Smooth muscle cell (in vitro differentiated cells): ENCODE measurements around the gene GALNT7. TPM values are rescaled to one million over a fixed set of nuclear protein-coding genes. Genes with fewer than 3 reads are reported as not detected.
"Not testable (repeated sequence)": the region's sequence is repeated elsewhere in the genome, so short reads cannot be mapped to it uniquely, and the experiment has no call there.

Source experiments
- DNase-seq: peaks from one replicate; lab custom pipeline; 2025; ENCODE audit not compliant: unreplicated experiment; lab: John Stamatoyannopoulos, UW
- H2AFZ ChIP-seq: fragments of 200-600 bp; sonication (generic); 2 replicates; pipeline ENCODE4 v1.6.0; 2016; ENCODE audit warnings: antibody characterized with exemption, low read depth, mild to moderate bottlenecking
- H3F3A ChIP-seq: fragments of 200-600 bp; sonication (generic); 2 replicates; pipeline ENCODE4 v1.6.0; 2017; ENCODE audit warnings: antibody characterized with exemption, low read depth
- H3K27ac ChIP-seq: fragments of 200-600 bp; sonication (generic); 2 replicates; pipeline ENCODE4 v1.5.1; 2016; ENCODE audit warnings: low read depth, mild to moderate bottlenecking
- H3K27me3 ChIP-seq: fragments of 200-600 bp; sonication (generic); 2 replicates; pipeline ENCODE4 v1.6.1; 2016; ENCODE audit warnings: low read depth, mild to moderate bottlenecking
- H3K36me3 ChIP-seq: fragments of 200-600 bp; sonication (generic); 2 replicates; pipeline ENCODE4 v1.5.1; 2016; ENCODE audit warnings: low read depth
- H3K4me1 ChIP-seq: fragments of 200-600 bp; sonication (generic); 2 replicates; pipeline ENCODE4 v1.5.1; 2016; ENCODE audit warnings: low read depth
- H3K4me2 ChIP-seq: fragments of 200-600 bp; sonication (generic); 2 replicates; pipeline ENCODE4 v1.6.0; 2016; ENCODE audit warnings: mild to moderate bottlenecking
- H3K4me3 ChIP-seq: fragments of 200-600 bp; sonication (generic); 2 replicates; pipeline ENCODE4 v1.5.1; 2016; ENCODE audit warnings: mild to moderate bottlenecking
- H3K79me2 ChIP-seq: fragments of 200-600 bp; sonication (generic); 2 replicates; pipeline ENCODE4 v1.6.0; 2016; ENCODE audit warnings: low read depth, mild to moderate bottlenecking
- H3K9ac ChIP-seq: fragments of 200-600 bp; sonication (generic); 2 replicates; pipeline ENCODE4 v1.6.0; 2016; ENCODE audit warnings: low read depth
- H3K9me3 ChIP-seq: fragments of 200-600 bp; sonication (generic); replicated peaks from 2 replicates; pipeline ENCODE4 v1.5.1; 2016; ENCODE audit warnings: low read depth
- H4K20me1 ChIP-seq: fragments of 200-600 bp; sonication (generic); 2 replicates; pipeline ENCODE4 v1.6.0; 2016; ENCODE audit warnings: low read depth
- WGBS: methylation state at CpG from one replicate; pipeline ENCODE4 v1.1.7; 2016; ENCODE audit warnings: low lambda C conversion rate; 5-methylcytosine and 5-hydroxymethylcytosine counted together
- polyA plus RNA-seq: library from polyadenylated mRNA; unstranded; fragments of >200 nt; fragmentation: Nextera tagmentation; extraction: Ambion mirVana; gene quantifications from 2 replicates; pipeline ENCODE4 v1.2.1, GENCODE V29; 2016
- total RNA-seq: library from RNA; depleted of rRNA; stranded (reverse); fragments of >200 nt; gene quantifications from 2 replicates; pipeline ENCODE4 v1.2.3, GENCODE V29; 2014
- TF ChIP-seq, protein P1 (sequence below): fragments of 200-600 bp; sonication (generic); IDR thresholded peaks from 2 replicates; pipeline ENCODE4 v1.5.1; 2017; ENCODE audit warnings: borderline replicate concordance, mild to moderate bottlenecking, antibody characterized with exemption; ENCODE audit not compliant: insufficient read depth, poor library complexity, severe bottlenecking

The GALNT7 gene
- total and polyA plus RNA-seq, 2 experiments from 2014 or later: 9.0 to 33.4 TPM

DNA sequence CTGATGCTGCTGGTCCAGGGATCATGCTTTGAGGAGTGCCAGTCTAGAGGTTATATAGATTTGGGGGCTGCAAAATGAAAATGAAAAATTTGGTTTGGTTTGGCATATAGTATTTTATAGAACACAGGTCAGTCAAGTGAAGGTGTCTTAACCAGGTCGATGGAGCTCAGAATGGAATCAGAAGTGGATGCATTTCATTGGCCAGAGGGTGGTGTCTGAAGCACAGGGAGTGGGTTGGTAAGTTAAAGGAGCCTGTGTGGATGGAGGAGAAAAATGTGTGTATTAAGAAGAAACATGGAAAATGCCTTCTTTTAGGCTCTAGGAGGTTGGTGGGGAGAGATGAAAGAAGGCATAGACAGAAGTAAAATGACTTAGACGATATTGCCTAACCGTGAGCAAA lies 8.6 kb downstream of the GALNT7 start:
- Histone ChIP-seq H3K9me3 (no peaks in the 10 kb centered on the region), H4K20me1 (peaks cover 12% of the 10 kb centered on the region), H3K4me1 (peaks cover 14% of the 10 kb centered on the region), H3K27ac (no peak overlapping the region), H3K27me3 (peaks cover 5% of the 10 kb centered on the region), H3K36me3 (no peaks in the 10 kb centered on the region), H3K4me3 (no peak overlapping the region), H2AFZ (no peak overlapping the region), H3K9ac (no peak overlapping the region), H3F3A (no peaks in the 10 kb centered on the region), H3K4me2 (no peak overlapping the region), H3K79me2 (peaks cover 29% of the 10 kb centered on the region)
- DNase-seq: no peak
- 66% methylated on average over 3 of the region's 3 CpGs for WGBS
- TF ChIP-seq, protein P1, sequence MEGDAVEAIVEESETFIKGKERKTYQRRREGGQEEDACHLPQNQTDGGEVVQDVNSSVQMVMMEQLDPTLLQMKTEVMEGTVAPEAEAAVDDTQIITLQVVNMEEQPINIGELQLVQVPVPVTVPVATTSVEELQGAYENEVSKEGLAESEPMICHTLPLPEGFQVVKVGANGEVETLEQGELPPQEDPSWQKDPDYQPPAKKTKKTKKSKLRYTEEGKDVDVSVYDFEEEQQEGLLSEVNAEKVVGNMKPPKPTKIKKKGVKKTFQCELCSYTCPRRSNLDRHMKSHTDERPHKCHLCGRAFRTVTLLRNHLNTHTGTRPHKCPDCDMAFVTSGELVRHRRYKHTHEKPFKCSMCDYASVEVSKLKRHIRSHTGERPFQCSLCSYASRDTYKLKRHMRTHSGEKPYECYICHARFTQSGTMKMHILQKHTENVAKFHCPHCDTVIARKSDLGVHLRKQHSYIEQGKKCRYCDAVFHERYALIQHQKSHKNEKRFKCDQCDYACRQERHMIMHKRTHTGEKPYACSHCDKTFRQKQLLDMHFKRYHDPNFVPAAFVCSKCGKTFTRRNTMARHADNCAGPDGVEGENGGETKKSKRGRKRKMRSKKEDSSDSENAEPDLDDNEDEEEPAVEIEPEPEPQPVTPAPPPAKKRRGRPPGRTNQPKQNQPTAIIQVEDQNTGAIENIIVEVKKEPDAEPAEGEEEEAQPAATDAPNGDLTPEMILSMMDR: no peak

DNA sequence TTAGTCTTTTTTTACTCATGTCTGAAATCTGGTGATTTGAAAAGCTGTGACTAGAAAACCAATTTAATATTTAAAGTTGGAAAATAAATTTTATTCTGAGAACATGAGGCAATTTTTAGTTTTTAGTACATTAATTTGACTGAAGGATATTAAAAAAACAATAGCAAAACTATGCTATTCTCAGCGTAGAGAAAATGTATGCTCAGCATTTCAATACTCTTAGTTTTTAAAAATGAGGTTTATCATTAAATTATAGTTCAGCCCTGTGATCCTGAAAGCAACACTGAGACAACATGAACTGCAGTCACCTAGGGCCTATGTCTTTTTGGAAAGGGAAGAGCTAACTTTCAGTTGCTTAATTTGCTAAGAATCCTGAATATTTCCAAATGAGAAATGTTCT lies 9.5 kb downstream of the GALNT7 start:
- Histone ChIP-seq H4K20me1 (peaks cover 7% of the 10 kb centered on the region), H3K4me3 (no peak overlapping the region), H3K27me3 (peaks cover 5% of the 10 kb centered on the region), H3K79me2 (peaks cover 25% of the 10 kb centered on the region), H3K4me1 (peaks cover 15% of the 10 kb centered on the region), H2AFZ (no peak overlapping the region), H3K9me3 (no peaks in the 10 kb centered on the region), H3K36me3 (no peaks in the 10 kb centered on the region), H3K4me2 (no peak overlapping the region), H3F3A (no peaks in the 10 kb centered on the region), H3K9ac (no peak overlapping the region), H3K27ac (no peak overlapping the region)
- DNase-seq: no peak
- TF ChIP-seq, protein P1: no peak
- 97% methylated on average over 1 of the region's 1 CpG for WGBS

DNA sequence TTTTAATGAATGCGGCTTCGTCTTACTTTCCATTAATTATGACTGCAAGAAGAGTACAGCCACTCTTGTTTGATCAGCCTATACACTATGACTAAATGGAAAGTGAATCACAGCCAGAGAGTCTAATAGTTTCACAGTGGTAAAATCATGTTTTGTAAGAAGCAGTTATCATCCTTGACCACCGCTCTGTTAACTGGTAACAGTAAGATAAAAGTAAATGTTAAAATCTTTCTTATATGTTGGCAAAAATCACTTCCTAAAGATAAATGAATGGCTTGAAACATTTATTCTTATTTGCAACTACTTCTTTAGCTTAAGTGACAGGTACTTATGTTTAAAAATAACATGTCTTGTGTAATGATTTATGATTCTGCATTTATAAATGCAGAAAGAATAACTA lies 13.2 kb downstream of the GALNT7 start:
- Histone ChIP-seq H2AFZ (no peak overlapping the region), H4K20me1 (no peaks in the 10 kb centered on the region)
- 54% methylated on average over 3 of the region's 3 CpGs for WGBS

DNA sequence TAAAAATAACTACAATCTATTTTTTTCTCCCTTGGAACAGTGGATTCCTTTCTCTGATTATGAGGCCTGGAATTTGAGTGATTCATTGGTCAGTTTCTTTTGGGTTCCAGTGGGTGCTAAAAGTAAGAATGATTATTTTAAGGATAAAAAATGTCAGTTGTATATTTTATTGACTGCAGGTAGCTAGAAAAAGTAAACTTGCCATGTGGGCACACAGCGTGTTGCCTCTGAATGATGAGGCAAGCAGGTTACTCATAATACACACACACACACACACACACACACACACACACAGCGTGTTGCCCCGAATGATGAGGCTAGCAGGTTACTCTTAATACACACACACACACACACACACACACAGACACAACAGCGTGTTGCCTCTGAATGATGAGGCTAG lies 13.8 kb downstream of the GALNT7 start:
- Histone ChIP-seq H3K4me3 (no peak overlapping the region), H3K9ac (peak overlapping the region; percentile 18), H4K20me1 (no peaks in the 10 kb centered on the region), H3K4me1 (peaks cover 5% of the 10 kb centered on the region), H3K27ac (peak overlapping the region; percentile 75), H3K36me3 (no peaks in the 10 kb centered on the region), H3K9me3 (no peaks in the 10 kb centered on the region), H3K27me3 (no peaks in the 10 kb centered on the region), H3F3A (no peaks in the 10 kb centered on the region), H3K79me2 (peaks cover 7% of the 10 kb centered on the region), H2AFZ (no peak overlapping the region), H3K4me2 (peak overlapping the region; percentile 76)
- DNase-seq: no peak
- TF ChIP-seq, protein P1: no peak
- 69% methylated on average over 4 of the region's 4 CpGs for WGBS

More for the DNA sequence above, 13.2 kb downstream of the GALNT7 start:
- Histone ChIP-seq H3K4me1 (peaks cover 5% of the 10 kb centered on the region), H3K27me3 (no peaks in the 10 kb centered on the region), H3K36me3 (no peaks in the 10 kb centered on the region), H3K27ac (peak overlapping the region; percentile 75), H3K4me3 (peak overlapping the region; percentile 14), H3K9me3 (no peaks in the 10 kb centered on the region), H3K9ac (peak overlapping the region; percentile 18), H3K4me2 (peak overlapping the region; percentile 76), H3K79me2 (peaks cover 7% of the 10 kb centered on the region), H3F3A (no peaks in the 10 kb centered on the region)
- no peak for DNase-seq
- TF ChIP-seq, protein P1: no peak

DNA sequence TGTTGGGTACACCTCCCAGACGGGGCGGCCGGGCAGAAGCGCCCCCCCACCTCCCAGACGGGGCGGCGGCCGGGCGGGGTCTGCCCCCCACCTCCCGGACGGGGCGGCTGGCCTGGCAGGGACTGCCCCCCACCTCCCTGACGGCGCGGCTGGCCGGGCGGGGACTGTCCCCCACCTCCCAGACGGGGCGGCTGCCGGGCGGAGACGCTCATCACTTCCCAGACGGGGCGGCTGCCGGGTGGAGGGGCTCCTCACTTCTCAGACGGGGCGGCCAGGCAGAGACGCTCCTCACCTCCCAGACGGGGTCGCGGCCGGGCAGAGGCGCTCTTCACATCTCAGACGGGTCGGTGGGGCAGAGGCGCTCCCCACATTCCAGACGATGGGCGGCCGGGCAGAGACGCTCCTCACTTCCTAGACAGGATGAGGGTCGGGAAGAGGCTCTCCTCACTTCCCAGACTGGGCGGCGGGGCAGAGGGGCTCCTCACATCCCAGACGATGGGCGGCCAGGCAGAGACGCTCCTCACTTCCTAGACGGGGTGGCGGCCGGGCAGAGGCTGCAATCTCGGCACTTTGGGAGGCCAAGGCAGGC lies 15.1 kb downstream of the GALNT7 start:
- not testable (repeated sequence) for H4K20me1 ChIP-seq, H3K9me3 ChIP-seq, H2AFZ ChIP-seq, H3K79me2 ChIP-seq, H3F3A ChIP-seq, H3K4me3 ChIP-seq, H3K4me2 ChIP-seq, H3K36me3 ChIP-seq, H3K27ac ChIP-seq, DNase-seq, H3K9ac ChIP-seq, H3K4me1 ChIP-seq, H3K27me3 ChIP-seq
- 98% methylated on average over 34 of the region's 50 CpGs for WGBS
